MM.1S (cell line): Measurements from ENCODE around the gene ISLR.

ENCODE experiments used
- CTCF ChIP-seq: fragments of 300-600 bp; sonication (generic); IDR thresholded peaks from 2 replicates; pipeline ENCODE4 v1.5.1; 2016; ENCODE audit warnings: antibody characterized with exemption, low read length, mixed read lengths
- EZH2 ChIP-seq: fragments of 300-600 bp; sonication (generic); optimal IDR thresholded peaks from 2 replicates; pipeline ENCODE3; 2017; ENCODE audit warnings: low read depth, mild to moderate bottlenecking, antibody characterized with exemption, low read length, mixed read lengths

- TF ChIP-seq CTCF (no peak), EZH2 (no peak)
These were observed 39.0 kb downstream of the ISLR start for GRCh38 chr15:74212494-74212893.
